OCI-LY3 (cell line): ENCODE results near the gene TMEM238.

Experiments
- EZH2phosphoT487 ChIP-seq: fragments of 200-600 bp; shearing (Covaris generic); IDR thresholded peaks from 2 replicates; pipeline ENCODE4 v1.6.1; 2018; ENCODE audit warnings: antibody characterized with exemption, mixed run types, low read depth
- TF ChIP-seq, protein P1 (sequence below): fragments of 200-600, 300-600 bp; sonication (generic); IDR thresholded peaks from 2 replicates; pipeline ENCODE4 v1.5.1; 2014; ENCODE audit warnings: antibody characterized with exemption, low read length, low read depth

DNA sequence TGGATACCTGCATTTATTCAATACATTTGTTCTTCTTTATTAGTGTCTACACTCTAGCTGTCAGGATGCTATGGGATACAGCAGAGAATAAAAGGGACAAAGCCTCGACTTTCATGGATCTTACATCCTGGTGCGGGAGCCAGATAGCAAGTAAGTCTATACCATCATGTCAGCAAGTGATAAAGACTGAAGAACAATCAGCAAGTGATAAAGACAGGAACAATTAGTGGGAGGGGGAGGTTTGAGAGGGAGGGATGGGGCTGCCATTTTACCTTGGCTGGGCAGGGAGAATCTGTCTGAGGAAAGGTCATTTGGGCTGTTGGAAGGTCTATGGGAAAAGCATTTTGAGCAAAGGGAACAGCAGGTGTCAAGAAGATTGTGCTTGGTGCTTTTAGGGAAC, 26.1 kb upstream of the TMEM238 start:
- TF ChIP-seq, protein P1, sequence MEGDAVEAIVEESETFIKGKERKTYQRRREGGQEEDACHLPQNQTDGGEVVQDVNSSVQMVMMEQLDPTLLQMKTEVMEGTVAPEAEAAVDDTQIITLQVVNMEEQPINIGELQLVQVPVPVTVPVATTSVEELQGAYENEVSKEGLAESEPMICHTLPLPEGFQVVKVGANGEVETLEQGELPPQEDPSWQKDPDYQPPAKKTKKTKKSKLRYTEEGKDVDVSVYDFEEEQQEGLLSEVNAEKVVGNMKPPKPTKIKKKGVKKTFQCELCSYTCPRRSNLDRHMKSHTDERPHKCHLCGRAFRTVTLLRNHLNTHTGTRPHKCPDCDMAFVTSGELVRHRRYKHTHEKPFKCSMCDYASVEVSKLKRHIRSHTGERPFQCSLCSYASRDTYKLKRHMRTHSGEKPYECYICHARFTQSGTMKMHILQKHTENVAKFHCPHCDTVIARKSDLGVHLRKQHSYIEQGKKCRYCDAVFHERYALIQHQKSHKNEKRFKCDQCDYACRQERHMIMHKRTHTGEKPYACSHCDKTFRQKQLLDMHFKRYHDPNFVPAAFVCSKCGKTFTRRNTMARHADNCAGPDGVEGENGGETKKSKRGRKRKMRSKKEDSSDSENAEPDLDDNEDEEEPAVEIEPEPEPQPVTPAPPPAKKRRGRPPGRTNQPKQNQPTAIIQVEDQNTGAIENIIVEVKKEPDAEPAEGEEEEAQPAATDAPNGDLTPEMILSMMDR = no peak
- TF ChIP-seq EZH2phosphoT487 = no peak
